HS-5 (cell line): ENCODE data around the gene RIPK4.
A peak's percentile ranks its signal among the peaks of the same experiment; 100 is the strongest.

Experiments used
- DNase-seq: peaks from one replicate; pipeline ENCODE4 v3.0.0-alpha.2; 2012; ENCODE audit warnings: low read depth

RIPK4 gene

GRCh38 chr21:41769111-41769510 is 2.3 kb upstream of the RIPK4 start:
- DNase-seq, result no peak

GRCh38 chr21:41768437-41769042 is 1.7 kb upstream of the RIPK4 start:
- peak; percentile 51 for DNase-seq

- no peak for DNase-seq
Measured at GRCh38 chr21:41767606-41768436, 969 bp upstream of the RIPK4 start.

GRCh38 chr21:41765973-41766882 is 624 bp downstream of the RIPK4 start:
- DNase-seq, result no peak

GRCh38 chr21:41765420-41765821 is 1.4 kb downstream of the RIPK4 start:
- DNase-seq, result no peak

GRCh38 chr21:41764558-41765419 is 2.1 kb downstream of the RIPK4 start:
- DNase-seq, result no peak

GRCh38 chr21:41763996-41764395 is 2.9 kb downstream of the RIPK4 start:
- no peak for DNase-seq

GRCh38 chr21:41763398-41763931 is 3.4 kb downstream of the RIPK4 start:
- DNase-seq, result no peak

- DNase-seq, result no peak
Measured at GRCh38 chr21:41762753-41763152, 4.1 kb downstream of the RIPK4 start.

GRCh38 chr21:41761934-41762635 is 4.8 kb downstream of the RIPK4 start:
- no peak for DNase-seq

- DNase-seq, result no peak
Measured at GRCh38 chr21:41761211-41761933, 5.5 kb downstream of the RIPK4 start.

- DNase-seq, result no peak
Measured at GRCh38 chr21:41760411-41760810, 6.4 kb downstream of the RIPK4 start.

GRCh38 chr21:41759926-41760325 is 6.9 kb downstream of the RIPK4 start:
- no peak for DNase-seq

GRCh38 chr21:41759214-41759840 is 7.5 kb downstream of the RIPK4 start:
- no peak for DNase-seq

GRCh38 chr21:41758550-41758949 is 8.3 kb downstream of the RIPK4 start:
- DNase-seq, result no peak

GRCh38 chr21:41755934-41756773 is 10.7 kb downstream of the RIPK4 start:
- DNase-seq, result no peak

GRCh38 chr21:41755258-41755933 is 11.5 kb downstream of the RIPK4 start:
- DNase-seq, result no peak

GRCh38 chr21:41754479-41754891 is 12.4 kb downstream of the RIPK4 start:
- no peak for DNase-seq
